ENCODE results near the gene SEPTIN10. TPM values are rescaled to one million over a fixed set of nuclear protein-coding genes. Genes with fewer than 3 reads are reported as not detected.

Gene SEPTIN10
- total RNA-seq, 2 donors from 2014 or later, result 41.5 to 69.8 TPM

- TF ChIP-seq CTCF (IDR thresholded peaks at IDR 0.05), result no peak
- H3K9me3 ChIP-seq, result no peaks in the 10 kb centered on the region
- H3K9ac ChIP-seq (ENCODE audit: low read depth in 2 of 2, low read length in 2 of 2), result no peak overlapping the region
- H3K4me1 ChIP-seq, result no peaks in the 10 kb centered on the region
- no peak overlapping the region for H3K27ac ChIP-seq
- intact Hi-C loops (cut with DNase I), result no loop called here
- no peak overlapping the region for H3K4me3 ChIP-seq
- DNase-seq, result no peak
- H3K27me3 ChIP-seq, result no peaks in the 10 kb centered on the region
- no peaks in the 10 kb centered on the region for H3K36me3 ChIP-seq
Observed at GRCh38 chr2:109523536-109524361, 90.0 kb downstream of the SEPTIN10 start.

GRCh38 chr2:109523121-109523520 lies 90.6 kb downstream of the SEPTIN10 start:
- no peak for TF ChIP-seq CTCF (IDR thresholded peaks at IDR 0.05)
- intact Hi-C loops (cut with DNase I), result no loop called here
- no peak for DNase-seq

GRCh38 chr2:109522063-109522374 lies 91.7 kb downstream of the SEPTIN10 start:
- Histone ChIP-seq H3K4me3 (no peak overlapping the region), H3K4me1 (no peaks in the 10 kb centered on the region), H3K9ac (ENCODE audit: low read depth in 2 of 2, low read length in 2 of 2) (no peak overlapping the region), H3K27me3 (no peaks in the 10 kb centered on the region), H3K36me3 (no peaks in the 10 kb centered on the region), H3K27ac (no peak overlapping the region), H3K9me3 (no peaks in the 10 kb centered on the region)
- DNase-seq, result no peak
- intact Hi-C loops (cut with DNase I), result no loop called here
- no peak for TF ChIP-seq CTCF (IDR thresholded peaks at IDR 0.05)

More at GRCh38 chr2:109523121-109523520, 90.6 kb downstream of the SEPTIN10 start:
- H3K27me3 ChIP-seq, result no peaks in the 10 kb centered on the region
- no peaks in the 10 kb centered on the region for H3K36me3 ChIP-seq
- no peaks in the 10 kb centered on the region for H3K4me1 ChIP-seq
- no peaks in the 10 kb centered on the region for H3K9me3 ChIP-seq
- H3K27ac ChIP-seq, result no peak overlapping the region
- H3K9ac ChIP-seq (ENCODE audit: low read depth in 2 of 2, low read length in 2 of 2), result no peak overlapping the region
- no peak overlapping the region for H3K4me3 ChIP-seq

- no peak overlapping the region for H3K9ac ChIP-seq (ENCODE audit: low read depth in 2 of 2, low read length in 2 of 2)
- H3K9me3 ChIP-seq, result no peaks in the 10 kb centered on the region
- no peaks in the 10 kb centered on the region for H3K27me3 ChIP-seq
- DNase-seq, result no peak
- no peaks in the 10 kb centered on the region for H3K4me1 ChIP-seq
- H3K36me3 ChIP-seq, result no peaks in the 10 kb centered on the region
- TF ChIP-seq CTCF (IDR thresholded peaks at IDR 0.05), result no peak
- intact Hi-C loops (cut with DNase I), result no loop called here
- no peak overlapping the region for H3K4me3 ChIP-seq
- no peak overlapping the region for H3K27ac ChIP-seq
Observed at GRCh38 chr2:109521233-109522062, 92.3 kb downstream of the SEPTIN10 start.

- Histone ChIP-seq H3K9me3 (no peaks in the 10 kb centered on the region), H3K36me3 (no peaks in the 10 kb centered on the region), H3K4me3 (no peak overlapping the region), H3K27me3 (no peaks in the 10 kb centered on the region), H3K9ac (ENCODE audit: low read depth in 2 of 2, low read length in 2 of 2) (no peak overlapping the region), H3K4me1 (no peaks in the 10 kb centered on the region), H3K27ac (no peak overlapping the region)
- DNase-seq, result no peak
- intact Hi-C loops (cut with DNase I), result loop anchor here (10.0 kb wide), 1 partner anchor 665 kb away; no protein-coding TSS in a partner anchor
- TF ChIP-seq CTCF (IDR thresholded peaks at IDR 0.05), result no peak
Observed at GRCh38 chr2:109519513-109519912, 94.3 kb downstream of the SEPTIN10 start.

Measured in colonic mucosa (tissue), 4 donors.